Skeletal muscle tissue (tissue), 2 donors: Measurements from ENCODE around the gene RTF1. TPM values are rescaled to one million over a fixed set of nuclear protein-coding genes. Genes with fewer than 3 reads are reported as not detected.

Experiments
- small RNA-seq: library from RNA; depleted of rRNA; stranded (forward); fragments of <200 nt; gene quantifications from one replicate; pipeline ENCODE3, GENCODE V24; 2014
- total RNA-seq: library from RNA; depleted of rRNA; stranded (reverse); fragments of >200 nt; gene quantifications from one replicate; pipeline ENCODE4 v1.2.3, GENCODE V29; 2014

RTF1 gene
- total RNA-seq, 1 donor from 2014 or later, result 31.3 TPM

Small RNAs within 50 kb of the gene (small RNA-seq; reads per million reads assigned to genes)
- not detected for gene RNU6-1169P

Other genes starting within 250 kb of the RTF1 start
- gene EXD1, start 186.3 kb upstream of the RTF1 start, total RNA-seq, result not detected
- gene CHP1, start 185.8 kb upstream of the RTF1 start, total RNA-seq, result 44.9 TPM
- 3.7 TPM for gene OIP5, start 84.5 kb upstream of the RTF1 start, total RNA-seq
- 25.1 TPM for gene NUSAP1, start 84.2 kb upstream of the RTF1 start, total RNA-seq
- gene NDUFAF1, start 14.6 kb upstream of the RTF1 start, total RNA-seq, result 29.2 TPM
- not detected for gene ITPKA, start 76.8 kb downstream of the RTF1 start, total RNA-seq
- 4.2 TPM for gene LTK, start 96.7 kb downstream of the RTF1 start, total RNA-seq
- gene RPAP1, start 127.2 kb downstream of the RTF1 start, total RNA-seq, result 6.8 TPM
- 11.5 TPM for gene TYRO3, start 142.1 kb downstream of the RTF1 start, total RNA-seq
- 77.2 TPM for gene MGA, start 243.3 kb downstream of the RTF1 start, total RNA-seq